A549 (cell line): ENCODE measurements around the gene TMC7.

ENCODE experiments used
- CHD2 ChIP-seq: fragments of 150-350 bp; IDR thresholded peaks from 2 replicates; pipeline ENCODE4 v1.6.1; 2014; ENCODE audit warnings: low read length; ENCODE audit not compliant: partially characterized antibody
- EP300 ChIP-seq, 2 experiments: fragments of >200 bp; sonication (Bioruptor Twin); formaldehyde crosslinking; IDR thresholded peaks; 2 replicates in 1 of 2; 3 replicates in 1 of 2; pipeline ENCODE4 v1.6.1; 2016 to 2017
- GATA3 ChIP-seq: IDR thresholded peaks from 2 replicates; pipeline ENCODE4 v1.6.1; 2012; ENCODE audit warnings: borderline replicate concordance
- JUN ChIP-seq, 2 experiments: fragments of >200 bp; sonication (Bioruptor Twin); formaldehyde crosslinking; IDR thresholded peaks; 2 replicates in 1 of 2; 3 replicates in 1 of 2; pipeline ENCODE4 v1.6.1; 2016 to 2017
- MYC ChIP-seq: IDR thresholded peaks from 2 replicates; pipeline ENCODE4 v1.6.1; 2012; ENCODE audit warnings: mild to moderate bottlenecking, inconsistent platforms, low read length, improper control_type of control experiment, borderline replicate concordance
- NR3C1 ChIP-seq: fragments of >200 bp; sonication (Bioruptor Twin); formaldehyde crosslinking; IDR thresholded peaks from 3 replicates; pipeline ENCODE4 v1.6.1; 2017
- POLR2A ChIP-seq: IDR thresholded peaks from 2 replicates; pipeline ENCODE4 v1.6.1; 2012; ENCODE audit warnings: mild to moderate bottlenecking, low read length
- RCOR1 ChIP-seq: fragments of 150-350 bp; IDR thresholded peaks from 2 replicates; pipeline ENCODE4 v1.6.1; 2014; ENCODE audit warnings: antibody characterized with exemption, low read length, low read depth
- SREBF2 ChIP-seq: fragments of 450-650 bp; IDR thresholded peaks from 2 replicates; pipeline ENCODE4 v1.6.1; 2014; ENCODE audit warnings: mild to moderate bottlenecking, moderate library complexity
- TP53 ChIP-seq: fragments of 250-450 bp; sonication (Bioruptor Pico); IDR thresholded peaks from 2 replicates; pipeline ENCODE4 v1.5.0; 2021; ENCODE audit warnings: mild to moderate bottlenecking, moderate library complexity
- ZSCAN20 ChIP-seq: fragments of 250-450 bp; sonication (Bioruptor Pico); IDR thresholded peaks from 2 replicates; pipeline ENCODE4 v1.8.0; 2022; ENCODE audit warnings: mild to moderate bottlenecking, moderate library complexity
- TF ChIP-seq, protein P1 (sequence below): fragments of >200 bp; sonication (Bioruptor Twin); formaldehyde crosslinking; IDR thresholded peaks from 3 replicates; pipeline ENCODE4 v1.5.1; 2016
- TF ChIP-seq, protein P2 (sequence below): fragments of 450-650 bp; IDR thresholded peaks from 2 replicates; pipeline ENCODE4 v1.6.1; 2014; ENCODE audit warnings: antibody characterized with exemption
- TF ChIP-seq, protein P3 (sequence below): fragments of 150-350 bp; IDR thresholded peaks from 2 replicates; pipeline ENCODE4 v1.6.1; 2014; ENCODE audit warnings: low read depth, mild to moderate bottlenecking, low read length

DNA sequence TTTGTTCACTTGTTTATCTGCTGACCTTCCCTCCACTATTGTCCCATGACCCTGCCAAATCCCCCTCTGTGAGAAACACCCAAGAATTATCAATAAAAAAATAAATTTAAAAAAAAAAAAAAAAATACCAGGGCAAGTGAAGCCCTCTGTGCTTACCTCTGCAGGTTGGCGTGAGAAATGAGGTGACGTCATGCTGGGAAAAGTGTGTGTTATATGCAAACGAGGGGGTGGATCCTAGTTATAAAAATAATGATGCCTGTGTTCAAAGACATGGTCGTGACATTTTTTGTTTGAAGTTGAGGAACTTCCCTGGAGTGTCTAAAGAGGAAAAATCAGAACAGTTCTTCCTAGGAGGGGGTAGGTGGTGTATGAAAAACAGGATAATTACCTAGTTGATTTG, 20.2 kb downstream of the TMC7 start:
- no peak for TF ChIP-seq EP300 (IDR thresholded peaks at IDR 0.05)
- TF ChIP-seq, protein P1, sequence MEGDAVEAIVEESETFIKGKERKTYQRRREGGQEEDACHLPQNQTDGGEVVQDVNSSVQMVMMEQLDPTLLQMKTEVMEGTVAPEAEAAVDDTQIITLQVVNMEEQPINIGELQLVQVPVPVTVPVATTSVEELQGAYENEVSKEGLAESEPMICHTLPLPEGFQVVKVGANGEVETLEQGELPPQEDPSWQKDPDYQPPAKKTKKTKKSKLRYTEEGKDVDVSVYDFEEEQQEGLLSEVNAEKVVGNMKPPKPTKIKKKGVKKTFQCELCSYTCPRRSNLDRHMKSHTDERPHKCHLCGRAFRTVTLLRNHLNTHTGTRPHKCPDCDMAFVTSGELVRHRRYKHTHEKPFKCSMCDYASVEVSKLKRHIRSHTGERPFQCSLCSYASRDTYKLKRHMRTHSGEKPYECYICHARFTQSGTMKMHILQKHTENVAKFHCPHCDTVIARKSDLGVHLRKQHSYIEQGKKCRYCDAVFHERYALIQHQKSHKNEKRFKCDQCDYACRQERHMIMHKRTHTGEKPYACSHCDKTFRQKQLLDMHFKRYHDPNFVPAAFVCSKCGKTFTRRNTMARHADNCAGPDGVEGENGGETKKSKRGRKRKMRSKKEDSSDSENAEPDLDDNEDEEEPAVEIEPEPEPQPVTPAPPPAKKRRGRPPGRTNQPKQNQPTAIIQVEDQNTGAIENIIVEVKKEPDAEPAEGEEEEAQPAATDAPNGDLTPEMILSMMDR = no peak
- no peak for TF ChIP-seq RCOR1
- TF ChIP-seq POLR2A = no peak
- no peak for TF ChIP-seq JUN (IDR thresholded peaks at IDR 0.05)
- TF ChIP-seq CHD2 = no peak
- TF ChIP-seq SREBF2 = no peak
- TF ChIP-seq, protein P2, sequence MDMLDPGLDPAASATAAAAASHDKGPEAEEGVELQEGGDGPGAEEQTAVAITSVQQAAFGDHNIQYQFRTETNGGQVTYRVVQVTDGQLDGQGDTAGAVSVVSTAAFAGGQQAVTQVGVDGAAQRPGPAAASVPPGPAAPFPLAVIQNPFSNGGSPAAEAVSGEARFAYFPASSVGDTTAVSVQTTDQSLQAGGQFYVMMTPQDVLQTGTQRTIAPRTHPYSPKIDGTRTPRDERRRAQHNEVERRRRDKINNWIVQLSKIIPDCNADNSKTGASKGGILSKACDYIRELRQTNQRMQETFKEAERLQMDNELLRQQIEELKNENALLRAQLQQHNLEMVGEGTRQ = no peak
- TF ChIP-seq MYC = no peak
- TF ChIP-seq, protein P3, sequence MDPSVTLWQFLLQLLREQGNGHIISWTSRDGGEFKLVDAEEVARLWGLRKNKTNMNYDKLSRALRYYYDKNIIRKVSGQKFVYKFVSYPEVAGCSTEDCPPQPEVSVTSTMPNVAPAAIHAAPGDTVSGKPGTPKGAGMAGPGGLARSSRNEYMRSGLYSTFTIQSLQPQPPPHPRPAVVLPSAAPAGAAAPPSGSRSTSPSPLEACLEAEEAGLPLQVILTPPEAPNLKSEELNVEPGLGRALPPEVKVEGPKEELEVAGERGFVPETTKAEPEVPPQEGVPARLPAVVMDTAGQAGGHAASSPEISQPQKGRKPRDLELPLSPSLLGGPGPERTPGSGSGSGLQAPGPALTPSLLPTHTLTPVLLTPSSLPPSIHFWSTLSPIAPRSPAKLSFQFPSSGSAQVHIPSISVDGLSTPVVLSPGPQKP = no peak
- TF ChIP-seq NR3C1 = no peak
- TF ChIP-seq ZSCAN20 (CRISPR knock-in tag) = no peak
- no peak for TF ChIP-seq TP53
- TF ChIP-seq GATA3 = no peak
